OCI-LY7 (cell line): Measurements from ENCODE around the gene MRI1.

Source experiments
- CTCF ChIP-seq: fragments of 200-600 bp; sonication (generic); conservative IDR thresholded peaks from 2 replicates; pipeline ENCODE4 v1.5.1; 2014; ENCODE audit warnings: mild to moderate bottlenecking, antibody characterized with exemption, low read length, moderate library complexity, mixed read lengths
- EZH2phosphoT487 ChIP-seq: fragments of 200-600 bp; sonication (generic); IDR thresholded peaks from 2 replicates; pipeline ENCODE4 v1.6.1; 2018; ENCODE audit warnings: low read depth, borderline replicate concordance, mild to moderate bottlenecking, mixed run types, antibody characterized with exemption, low read length, moderate library complexity, mixed read lengths

- no peak for TF ChIP-seq CTCF
- TF ChIP-seq EZH2phosphoT487, result no peak
Measured at GRCh38 chr19:13742756-13743155, 21.6 kb upstream of the MRI1 start.
